HL-60 (cell line): ENCODE measurements around the gene GRHL3.

Source experiments
- DNase-seq, 2 experiments: peaks; one replicate each; pipeline ENCODE4 v3.0.0-alpha.2; 2010 to 2020; ENCODE audit warnings: low read depth in 1 of 2, low spot score in 1 of 2
- H3K27ac ChIP-seq: fragments of 250-450 bp; sonication (Bioruptor Pico); replicated peaks from 2 replicates; pipeline ENCODE4 v1.5.1; 2020; ENCODE audit warnings: mild to moderate bottlenecking, moderate library complexity
- H3K27me3 ChIP-seq: fragments of 250-450 bp; sonication (Bioruptor Pico); 2 replicates; pipeline ENCODE4 v1.5.1; 2021; ENCODE audit warnings: mild to moderate bottlenecking, moderate library complexity; ENCODE audit not compliant: insufficient read depth, poor library complexity, severe bottlenecking
- H3K4me3 ChIP-seq: replicated peaks from 2 replicates; pipeline ENCODE4 v1.5.1; 2011; ENCODE audit warnings: mild to moderate bottlenecking, control low read depth, low read length; ENCODE audit not compliant: insufficient read depth
- CTCF ChIP-seq: IDR thresholded peaks from one replicate; pipeline ENCODE4 v1.5.1; 2011; ENCODE audit warnings: low read length, control low read depth, inconsistent platforms; ENCODE audit not compliant: insufficient read depth
- GABPA ChIP-seq: IDR thresholded peaks from 2 replicates; pipeline ENCODE4 v1.6.1; 2012; ENCODE audit warnings: low read depth
- POLR2AphosphoS5 ChIP-seq: IDR thresholded peaks from 2 replicates; pipeline ENCODE4 v1.6.1; 2012; ENCODE audit warnings: low read depth
- REST ChIP-seq: IDR thresholded peaks from 2 replicates; pipeline ENCODE4 v1.6.1; 2012; ENCODE audit warnings: low read depth; ENCODE audit not compliant: insufficient replicate concordance
- SPI1 ChIP-seq: IDR thresholded peaks from 2 replicates; pipeline ENCODE4 v1.6.1; 2012; ENCODE audit warnings: low read depth, mild to moderate bottlenecking, borderline replicate concordance

The GRHL3 gene

GRCh38 chr1:24348196-24348595, 29.0 kb downstream of the GRHL3 start:
- Histone ChIP-seq H3K27ac (no peak overlapping the region), H3K4me3 (no peak overlapping the region), H3K27me3 (no peaks in the 10 kb centered on the region)
- no peak for DNase-seq
- TF ChIP-seq REST, result no peak
- no peak for TF ChIP-seq CTCF
- TF ChIP-seq SPI1, result no peak
- TF ChIP-seq GABPA, result no peak
- no peak for TF ChIP-seq POLR2AphosphoS5

- TF ChIP-seq GABPA, result no peak
- no peak for TF ChIP-seq SPI1
- no peak for TF ChIP-seq REST
- TF ChIP-seq POLR2AphosphoS5, result no peak
- TF ChIP-seq CTCF, result no peak
- DNase-seq, result no peak
- Histone ChIP-seq H3K27me3 (no peaks in the 10 kb centered on the region), H3K4me3 (no peak overlapping the region), H3K27ac (no peak overlapping the region)
Measured at GRCh38 chr1:24349891-24350290, 30.7 kb downstream of the GRHL3 start.

- H3K27ac ChIP-seq, result no peak overlapping the region
- H3K4me3 ChIP-seq, result no peak overlapping the region
- no peak for DNase-seq
- H3K27me3 ChIP-seq, result no peaks in the 10 kb centered on the region
- TF ChIP-seq CTCF (no peak), REST (no peak), SPI1 (no peak), GABPA (no peak), POLR2AphosphoS5 (no peak)
Measured at GRCh38 chr1:24351247-24351646, 32.1 kb downstream of the GRHL3 start.
